K562 (cell line): ENCODE measurements around the gene PICK1. TPM values are rescaled to one million over a fixed set of nuclear protein-coding genes. Genes with fewer than 3 reads are reported as not detected.

Experiments
- ATAC-seq: fragments of 200-7000 bp; cut with Tn5 transposase; 3 replicates; pipeline ENCODE4 v1.9.1; 2020; ENCODE audit warnings: moderate library complexity
- BruUV-seq: library from RNA; stranded (reverse); fragments of 400-500 nt; replicated peaks from 2 replicates; lab custom pipeline; 2021; lab: Mats Ljungman, UMichigan
- CTCF ChIA-PET: fragments of 300-600 bp; formaldehyde crosslinking; extraction: SDS; loops from one replicate; lab custom pipeline; 2021; ENCODE audit warnings: low intra/inter-chr PET ratio; lab: Yijun Ruan, JAX
- POLR2A ChIA-PET: fragments of 300-600, 350-650 bp; sonication (Branson Sonifier 250); formaldehyde crosslinking; extraction: SDS; loops from one replicate; lab custom pipeline; 2021; ENCODE audit warnings: antibody characterized with exemption, inconsistent platforms; lab: Yijun Ruan, JAX
- DNase-seq, 4 experiments: peaks; one replicate each; pipeline versions ENCODE4 v3.0.0 to v3.0.0-alpha.2; 2011 to 2018; ENCODE audit warnings: low spot score in 3 of 4, mixed read lengths in 3 of 4; ENCODE audit errors: extremely low read depth in 1 of 4
- FAIRE-seq: peaks from 2 replicates; lab custom pipeline; 2011; peaks lifted over from hg19 to GRCh38; lab: Jason Lieb, UNC
- H2AFZ ChIP-seq: 2 replicates; pipeline ENCODE4 v1.6.0; 2011; ENCODE audit warnings: low read depth, low read length, control low read depth, inconsistent platforms
- H3K27ac ChIP-seq: fragments of 200-600 bp; 3 replicates; pipeline ENCODE4 v1.8.0; 2011; ENCODE audit warnings: low read depth, mild to moderate bottlenecking, control low read depth, inconsistent platforms, low read length, moderate library complexity, mixed read lengths; ENCODE audit errors: extremely low read depth
- H3K27me3 ChIP-seq, 2 experiments: fragments of 300-600 bp in 1 of 2; 2 replicates in 1 of 2; 3 replicates in 1 of 2; pipeline versions ENCODE4 v1.6.0 to v1.8.0; 2011; ENCODE audit warnings: inconsistent platforms in 2 of 2, low read length in 2 of 2, mild to moderate bottlenecking in 1 of 2, mixed read lengths in 1 of 2, moderate library complexity in 1 of 2; ENCODE audit not compliant: control insufficient read depth in 2 of 2, insufficient read depth in 2 of 2
- H3K36me3 ChIP-seq: fragments of 300-600 bp; 3 replicates; pipeline ENCODE4 v1.8.0; 2011; ENCODE audit warnings: mild to moderate bottlenecking, low read length, inconsistent platforms; ENCODE audit not compliant: control insufficient read depth, insufficient read depth
- H3K4me1 ChIP-seq, 2 experiments: fragments of 200-600 bp in 1 of 2; replicated peaks in 1 of 2; 2 replicates in 1 of 2; 3 replicates in 1 of 2; pipeline versions ENCODE4 v1.5.1 to v1.8.0; 2011; ENCODE audit warnings: inconsistent platforms in 2 of 2, low read length in 2 of 2, mild to moderate bottlenecking in 1 of 2, mixed read lengths in 1 of 2, moderate library complexity in 1 of 2; ENCODE audit not compliant: control insufficient read depth in 2 of 2, insufficient read depth in 2 of 2
- H3K4me2 ChIP-seq: 2 replicates; pipeline ENCODE4 v1.6.1; 2011; ENCODE audit warnings: low read length, control low read depth, inconsistent platforms, mixed read lengths; ENCODE audit not compliant: insufficient read depth
- H3K4me3 ChIP-seq: fragments of 200-600 bp; sonication (generic), shearing (Covaris generic); 2 replicates; pipeline ENCODE4 v1.5.1; 2016; ENCODE audit warnings: control low read depth, inconsistent platforms
- H3K79me2 ChIP-seq: fragments of 200-600 bp; 3 replicates; pipeline ENCODE4 v1.8.0; 2011; ENCODE audit warnings: low read length, inconsistent platforms; ENCODE audit not compliant: control insufficient read depth, insufficient read depth
- H3K9ac ChIP-seq, 2 experiments: 2 replicates each; pipeline versions ENCODE4 v1.6.0 to v1.6.1; 2011; ENCODE audit warnings: low read depth in 2 of 2, low read length in 2 of 2, control low read depth in 1 of 2, inconsistent platforms in 1 of 2, mild to moderate bottlenecking in 1 of 2, mixed read lengths in 1 of 2; ENCODE audit not compliant: insufficient read depth in 1 of 2
- H3K9me1 ChIP-seq: one replicate; pipeline ENCODE4 v1.6.0; 2011; ENCODE audit warnings: inconsistent platforms, mild to moderate bottlenecking, low read length, moderate library complexity; ENCODE audit not compliant: control insufficient read depth, insufficient read depth
- H3K9me3 ChIP-seq: replicated peaks from 2 replicates; pipeline ENCODE4 v1.5.1; 2011; ENCODE audit warnings: low read depth, low read length, inconsistent platforms; ENCODE audit not compliant: control insufficient read depth, insufficient read depth
- H4K20me1 ChIP-seq: replicated peaks from 2 replicates; pipeline ENCODE4 v1.6.1; 2011; ENCODE audit warnings: low read length, inconsistent platforms, mixed read lengths; ENCODE audit not compliant: control insufficient read depth, insufficient read depth
- IRF1 ChIP-seq: sonication (generic); formaldehyde crosslinking; IDR thresholded peaks from 2 replicates; pipeline ENCODE4 v1.8.0; 2022; ENCODE audit warnings: missing genetic modification reagents, mild to moderate bottlenecking, borderline replicate concordance
- KDM1A ChIP-seq, 2 experiments: fragments of 450-650 bp; IDR thresholded peaks; 2 replicates each; pipeline ENCODE4 v1.6.1; 2016; ENCODE audit warnings: mild to moderate bottlenecking in 2 of 2
- MECOM ChIP-seq: fragments of 250-450 bp; sonication (Bioruptor Pico); IDR thresholded peaks from 2 replicates; pipeline ENCODE4 v1.8.0; 2022; ENCODE audit warnings: inconsistent platforms
- WGBS: fragments of 100-300 bp; shearing (Covaris generic); methylation state at CpG from one replicate; pipeline ENCODE4 v1.1.6; 2016; ENCODE audit warnings: low coverage, mixed read lengths; ENCODE audit not compliant: insufficient coverage; ENCODE audit errors: missing lambda C conversion rate; 5-methylcytosine and 5-hydroxymethylcytosine counted together
- in situ Hi-C: fragments of 300-500 bp; cut with MboI; formaldehyde crosslinking; loops from 4 replicates; pipeline ENCODE4 v1.15.0; 2018; ENCODE audit warnings: inconsistent platforms, mixed read lengths
- intact Hi-C: fragments of 100-400 bp; cut with micrococcal nuclease; formaldehyde crosslinking; loops from 2 replicates; pipeline ENCODE4 v1.14.2; 2022
- polyA plus RNA-seq, 8 experiments: library from polyadenylated mRNA; depleted of rRNA in 4 of 8; stranded (reverse) in 5 of 8; unstranded in 3 of 8; fragments of >200 nt; fragmentation: Nextera tagmentation in 2 of 8; fragmentation: Illumina TruSeq in 1 of 8; extraction: Ambion mirVana in 2 of 8; extraction: Trizol in 1 of 8; gene quantifications; 2 replicates each; pipeline versions ENCODE4 v1.2.1 to v1.2.3, GENCODE V29; 2011 to 2014; ENCODE audit warnings: inconsistent platforms in 1 of 8, missing spikeins in 1 of 8
- total RNA-seq, 7 experiments: library from RNA; depleted of rRNA in 6 of 7; stranded (reverse); fragments of >200 nt in 6 of 7; fragmentation: Illumina TruSeq in 2 of 7; extraction: Trizol in 2 of 7; gene quantifications; 2 replicates each; pipeline versions ENCODE4 v1.2.1 to v1.2.3, GENCODE V29; 2011 to 2021; ENCODE audit warnings: low replicate concordance in 1 of 7
- TF ChIP-seq, protein P1 (sequence below), 2 experiments: fragments of 450-650 bp in 1 of 2; sonication (generic) in 1 of 2; formaldehyde crosslinking in 1 of 2; IDR thresholded peaks; 2 replicates each; pipeline versions ENCODE4 v1.7.1 to v1.9.0; 2016 to 2022; ENCODE audit warnings: inconsistent platforms in 1 of 2, mild to moderate bottlenecking in 1 of 2, missing genetic modification reagents in 1 of 2

PICK1 gene
- total and polyA plus RNA-seq, 9 of the 15 experiments (the other 6 are each of a cell fraction or from before 2014, with no cell fraction given): 0.06 to 11.0 (median 7.9) TPM; not detected in 1

GRCh38 chr22:38028344-38029130 is 28.7 kb upstream of the PICK1 start:
- DNase-seq (no peak), FAIRE-seq (no peak), ATAC-seq (no peak)
- intact Hi-C loops: loop anchor here (10.0 kb wide), 1 partner anchor 74 kb away; the partner anchor contains the start of genes C22orf23 and POLR2F
- POLR2A ChIA-PET: interaction anchor here (0.7 kb wide), 1 partner anchor 402 kb away, joined by 3 read pairs; no protein-coding TSS in a partner anchor
- no TSS peak for BruUV-seq
- Histone ChIP-seq H3K9ac (no peak overlapping the region), H3K36me3 (no peaks in the 10 kb centered on the region), H4K20me1 (no peaks in the 10 kb centered on the region), H3K4me3 (no peak overlapping the region), H3K4me1 (peaks cover 17 to 27% of the 10 kb centered on the region in 2 experiments), H3K9me1 (no peaks in the 10 kb centered on the region), H2AFZ (no peak overlapping the region), H3K4me2 (no peak overlapping the region), H3K79me2 (no peaks in the 10 kb centered on the region), H3K9me3 (no peaks in the 10 kb centered on the region), H3K27me3 (no peaks in the 10 kb centered on the region; a peak in 1 of 5 replicates), H3K27ac (no peak overlapping the region)
- TF ChIP-seq KDM1A (IDR thresholded peaks at IDR 0.05): peak in 1 of 2 experiments; percentile 82; a peak in 1 of 4 replicates
- TF ChIP-seq MECOM: no peak
- TF ChIP-seq, protein P1, sequence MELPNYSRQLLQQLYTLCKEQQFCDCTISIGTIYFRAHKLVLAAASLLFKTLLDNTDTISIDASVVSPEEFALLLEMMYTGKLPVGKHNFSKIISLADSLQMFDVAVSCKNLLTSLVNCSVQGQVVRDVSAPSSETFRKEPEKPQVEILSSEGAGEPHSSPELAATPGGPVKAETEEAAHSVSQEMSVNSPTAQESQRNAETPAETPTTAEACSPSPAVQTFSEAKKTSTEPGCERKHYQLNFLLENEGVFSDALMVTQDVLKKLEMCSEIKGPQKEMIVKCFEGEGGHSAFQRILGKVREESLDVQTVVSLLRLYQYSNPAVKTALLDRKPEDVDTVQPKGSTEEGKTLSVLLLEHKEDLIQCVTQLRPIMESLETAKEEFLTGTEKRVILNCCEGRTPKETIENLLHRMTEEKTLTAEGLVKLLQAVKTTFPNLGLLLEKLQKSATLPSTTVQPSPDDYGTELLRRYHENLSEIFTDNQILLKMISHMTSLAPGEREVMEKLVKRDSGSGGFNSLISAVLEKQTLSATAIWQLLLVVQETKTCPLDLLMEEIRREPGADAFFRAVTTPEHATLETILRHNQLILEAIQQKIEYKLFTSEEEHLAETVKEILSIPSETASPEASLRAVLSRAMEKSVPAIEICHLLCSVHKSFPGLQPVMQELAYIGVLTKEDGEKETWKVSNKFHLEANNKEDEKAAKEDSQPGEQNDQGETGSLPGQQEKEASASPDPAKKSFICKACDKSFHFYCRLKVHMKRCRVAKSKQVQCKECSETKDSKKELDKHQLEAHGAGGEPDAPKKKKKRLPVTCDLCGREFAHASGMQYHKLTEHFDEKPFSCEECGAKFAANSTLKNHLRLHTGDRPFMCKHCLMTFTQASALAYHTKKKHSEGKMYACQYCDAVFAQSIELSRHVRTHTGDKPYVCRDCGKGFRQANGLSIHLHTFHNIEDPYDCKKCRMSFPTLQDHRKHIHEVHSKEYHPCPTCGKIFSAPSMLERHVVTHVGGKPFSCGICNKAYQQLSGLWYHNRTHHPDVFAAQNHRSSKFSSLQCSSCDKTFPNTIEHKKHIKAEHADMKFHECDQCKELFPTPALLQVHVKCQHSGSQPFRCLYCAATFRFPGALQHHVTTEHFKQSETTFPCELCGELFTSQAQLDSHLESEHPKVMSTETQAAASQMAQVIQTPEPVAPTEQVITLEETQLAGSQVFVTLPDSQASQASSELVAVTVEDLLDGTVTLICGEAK (IDR thresholded peaks at IDR 0.05): no peak
- TF ChIP-seq, protein P1 (CRISPR knock-in tag; IDR thresholded peaks at IDR 0.05): no peak
- no peak for TF ChIP-seq IRF1
- in situ Hi-C loops: no loop called here
- WGBS: 43% methylated on average over 13 of the region's 15 CpGs
- CTCF ChIA-PET: no interaction called here
